ENCODE results near the gene ACADM.
A peak's percentile ranks its signal among the peaks of the same experiment; 100 is the strongest.
"Not testable (repeated sequence)": the region's sequence is repeated elsewhere in the genome, so short reads cannot be mapped to it uniquely, and the experiment has no call there.

The ACADM gene

DNA sequence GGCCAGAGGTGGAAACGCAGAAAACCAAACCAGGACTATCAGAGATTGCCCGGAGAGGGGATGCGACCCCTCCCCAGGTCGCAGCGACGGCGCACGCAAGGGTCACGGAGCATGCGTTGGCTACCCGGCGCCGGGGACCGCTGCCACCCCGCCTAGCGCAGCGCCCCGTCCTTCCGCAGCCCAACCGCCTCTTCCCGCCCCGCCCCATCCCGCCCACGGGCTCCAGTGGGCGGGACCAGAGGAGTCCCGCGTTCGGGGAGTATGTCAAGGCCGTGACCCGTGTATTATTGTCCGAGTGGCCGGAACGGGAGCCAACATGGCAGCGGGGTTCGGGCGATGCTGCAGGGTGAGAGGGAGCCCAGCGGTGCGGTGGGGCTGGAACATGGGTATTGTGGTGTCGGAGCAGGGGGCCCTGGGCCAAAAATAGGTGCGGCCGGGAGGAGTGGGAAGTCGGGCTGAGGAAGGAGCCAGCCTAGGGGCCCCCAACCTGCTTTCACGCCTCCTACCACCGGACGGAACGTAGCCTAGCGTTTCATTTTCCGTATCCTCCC is at the start of gene ACADM:
Gene ACADM, plus strand, starts transcription at position 238 of the 551 bp plus-strand sequence. Its CDS starts 79 bp downstream, at position 317.
- peak; percentile 64 to 85 for DNase-seq (ENCODE audit: low read depth in 1 of 2, low spot score in 1 of 2)

DNA sequence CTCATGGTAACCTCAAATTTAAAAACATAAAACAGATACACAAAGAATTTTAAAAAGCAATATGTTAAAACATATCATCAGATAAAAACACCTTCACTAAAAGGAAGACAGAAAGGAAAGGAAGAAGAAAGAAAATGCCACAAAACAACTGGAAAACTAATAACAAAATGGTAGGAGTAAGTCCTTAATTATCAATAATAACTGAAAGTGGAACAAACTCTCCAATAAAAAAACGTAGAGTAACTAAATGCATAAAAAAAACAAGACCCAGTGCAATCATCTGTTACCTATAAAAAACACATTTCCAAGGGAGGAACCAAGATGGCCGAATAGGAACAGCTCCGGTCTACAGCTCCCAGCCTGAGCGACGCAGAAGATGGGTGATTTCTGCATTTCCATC is 47.1 kb upstream of the ACADM start:
- DNase-seq (ENCODE audit: low read depth in 1 of 2, low spot score in 1 of 2) = no peak

DNA sequence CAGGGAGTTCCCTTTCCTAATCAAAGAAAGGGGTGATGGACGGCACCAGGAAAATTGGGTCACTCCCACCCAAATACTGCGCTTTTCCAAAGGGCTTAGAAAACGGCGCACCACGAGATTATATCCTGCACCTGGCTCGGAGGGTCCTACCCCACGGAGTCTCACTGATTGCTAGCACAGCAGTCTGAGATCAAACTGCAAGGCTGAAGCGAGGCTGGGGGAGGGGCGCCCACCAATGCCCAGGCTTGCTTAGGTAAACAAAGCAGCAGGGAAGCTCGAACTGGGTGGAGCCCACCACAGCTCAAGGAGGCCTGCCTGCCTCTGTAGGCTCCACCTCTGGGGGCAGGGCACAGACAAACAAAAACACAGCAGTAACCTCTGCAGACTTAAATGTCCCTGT is 46.5 kb upstream of the ACADM start:
- not testable (repeated sequence) for DNase-seq (ENCODE audit: low read depth in 1 of 2, low spot score in 1 of 2)

DNA sequence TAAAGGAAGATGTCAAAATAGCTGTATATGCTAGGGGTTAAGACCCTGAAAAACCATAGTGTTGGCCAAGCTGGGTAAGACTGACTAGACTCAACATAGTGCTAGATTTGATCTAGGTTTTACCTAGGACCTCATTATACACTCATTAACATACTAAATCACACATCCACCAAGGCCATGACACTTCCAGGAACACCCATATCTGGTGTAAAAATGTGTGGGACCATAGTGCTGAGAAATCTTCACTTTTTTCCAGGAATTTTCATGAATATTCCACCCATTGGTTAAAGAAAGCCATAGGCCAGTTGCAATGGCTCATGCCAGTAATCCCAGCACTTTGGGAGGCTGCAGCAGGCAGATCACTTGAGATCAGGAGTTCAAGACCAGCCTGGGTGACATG is 34.0 kb upstream of the ACADM start:
- DNase-seq (ENCODE audit: low read depth in 1 of 2, low spot score in 1 of 2) = no peak

DNA sequence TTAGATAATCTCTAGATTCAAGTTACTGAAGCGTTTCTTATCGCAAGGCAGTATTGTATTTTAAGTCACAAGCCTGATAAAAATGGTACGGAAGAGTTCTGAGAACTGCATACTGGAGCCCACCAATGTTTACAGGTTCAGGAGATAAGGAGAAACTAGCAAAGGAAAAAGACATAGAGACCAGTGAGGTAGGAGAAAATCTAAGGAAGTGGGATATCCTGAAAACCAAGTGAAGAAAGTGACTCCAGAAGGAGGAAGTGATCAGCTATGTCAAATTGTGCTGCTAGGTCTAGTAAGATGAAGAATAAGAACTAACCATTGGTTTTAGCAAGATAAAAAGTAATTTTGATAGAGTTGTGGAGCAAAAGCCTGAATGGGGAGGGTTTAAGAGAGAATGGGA is 31.0 kb upstream of the ACADM start:
- no peak for DNase-seq (ENCODE audit: low read depth in 1 of 2, low spot score in 1 of 2)

DNA sequence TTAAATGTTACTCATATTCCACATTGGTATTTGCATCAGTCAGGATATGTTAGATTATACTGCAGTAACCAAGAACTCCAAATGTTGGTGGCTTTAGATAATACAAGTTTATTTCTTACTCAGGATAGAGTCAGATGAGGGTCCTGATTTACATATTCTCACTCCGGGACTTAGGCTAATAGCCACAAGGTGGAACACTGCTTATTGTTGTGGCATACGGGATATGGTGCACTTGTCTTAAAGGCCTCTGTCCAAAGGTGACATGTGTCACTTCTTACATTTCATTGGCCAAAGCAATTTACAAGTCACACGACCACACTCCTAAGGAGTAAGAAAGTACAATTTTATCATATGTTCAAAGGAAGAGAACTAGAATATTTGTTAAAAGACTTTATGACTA is 28.5 kb upstream of the ACADM start:
- no peak for DNase-seq (ENCODE audit: low read depth in 1 of 2, low spot score in 1 of 2)

DNA sequence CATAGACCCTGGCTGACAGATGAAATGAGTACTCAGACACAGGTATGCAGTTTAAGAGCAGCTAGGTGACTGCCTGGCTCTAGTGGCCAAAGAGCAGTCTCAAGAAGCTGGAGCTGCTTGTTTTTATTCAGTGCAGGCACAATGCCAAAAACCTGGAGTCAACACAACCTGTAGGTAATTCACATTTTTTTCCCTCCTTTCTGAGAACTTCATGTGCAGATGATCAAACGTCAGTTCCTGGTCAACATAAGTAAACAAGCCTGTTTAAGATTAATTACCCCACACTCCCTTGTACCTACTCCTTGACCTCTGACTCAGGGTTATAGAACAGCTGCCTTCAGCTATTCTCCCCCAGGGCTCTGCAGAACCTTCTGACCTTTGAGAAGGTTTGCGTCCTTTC is 17.3 kb upstream of the ACADM start:
- no peak for DNase-seq (ENCODE audit: low read depth in 1 of 2, low spot score in 1 of 2)

DNA sequence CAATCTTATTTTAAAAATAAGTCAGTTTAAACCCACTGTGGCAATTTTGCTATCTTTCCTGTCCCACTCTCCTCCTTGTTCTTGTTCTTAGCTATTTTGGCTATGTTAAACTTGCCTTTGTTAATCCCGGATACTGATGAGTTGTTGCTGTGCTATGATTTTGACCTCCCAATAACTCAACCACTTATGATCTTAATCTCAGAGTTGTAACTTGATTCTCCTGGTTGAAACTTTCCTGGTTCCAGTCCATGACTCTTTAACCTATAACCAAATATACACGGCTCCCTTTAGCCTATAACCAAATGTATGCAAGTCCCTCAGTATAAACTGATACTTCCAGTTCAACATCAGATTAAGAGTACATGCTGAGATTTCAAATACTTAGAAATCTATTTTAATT is 15.6 kb upstream of the ACADM start:
- no peak for DNase-seq (ENCODE audit: low read depth in 1 of 2, low spot score in 1 of 2)

DNA sequence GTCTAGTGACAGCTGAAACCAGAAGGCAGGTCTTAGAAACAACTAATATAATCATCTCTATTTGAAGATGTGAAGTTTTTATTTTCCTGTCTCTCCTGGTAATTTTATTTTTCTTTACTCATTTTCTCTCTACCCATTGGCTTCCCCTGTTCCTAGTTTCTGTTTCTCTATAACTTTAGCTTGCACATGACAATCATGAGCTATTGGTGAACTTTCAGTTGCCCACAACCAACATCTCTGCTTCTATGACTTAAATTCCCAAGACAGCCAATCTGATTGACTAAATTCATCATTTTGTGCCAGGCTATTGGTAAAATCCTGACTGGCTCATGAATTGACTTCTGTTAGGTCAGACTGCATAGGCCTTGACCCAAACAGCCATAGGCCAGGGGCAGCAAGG is 13.7 kb upstream of the ACADM start:
- DNase-seq (ENCODE audit: low read depth in 1 of 2, low spot score in 1 of 2) = no peak

DNA sequence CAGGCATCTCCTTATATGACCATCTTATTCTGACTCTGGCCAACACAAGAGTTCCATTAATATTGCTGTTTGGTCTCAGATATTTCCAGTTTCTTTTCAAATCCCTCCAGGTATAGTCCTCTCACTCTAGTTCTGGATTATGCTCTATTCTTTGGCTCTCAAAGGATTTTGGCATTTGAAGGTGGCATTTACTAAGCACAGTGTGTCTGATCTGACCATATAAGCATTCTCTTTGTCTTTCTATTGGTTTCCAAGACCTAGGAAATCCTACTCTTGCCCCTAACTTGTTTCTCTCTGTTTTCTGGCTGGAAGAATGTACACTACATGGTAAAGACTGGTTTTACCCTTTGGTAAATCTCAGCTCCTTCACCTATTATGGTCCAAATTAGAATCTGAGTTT is 12.7 kb upstream of the ACADM start:
- no peak for DNase-seq (ENCODE audit: low read depth in 1 of 2, low spot score in 1 of 2)

DNA sequence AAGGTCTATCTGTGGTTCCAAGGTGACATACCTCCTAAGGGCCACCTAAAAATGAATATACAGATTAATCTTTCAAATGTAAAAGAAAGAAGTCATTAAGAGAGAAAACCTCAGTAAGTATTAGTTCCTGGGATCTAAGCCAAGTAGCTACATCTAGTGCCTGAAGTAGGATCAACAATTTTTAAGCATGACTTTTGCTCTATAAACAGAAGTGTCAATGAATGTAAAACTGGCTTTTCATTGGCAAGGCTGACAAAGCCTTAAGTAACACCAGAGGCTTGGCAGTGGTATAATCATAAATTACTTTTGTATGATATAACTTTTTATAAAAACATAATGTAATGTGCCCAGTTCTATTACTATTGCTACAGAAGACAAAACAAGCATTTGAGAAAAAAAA is 12.2 kb upstream of the ACADM start:
- no peak for DNase-seq (ENCODE audit: low read depth in 1 of 2, low spot score in 1 of 2)

DNA sequence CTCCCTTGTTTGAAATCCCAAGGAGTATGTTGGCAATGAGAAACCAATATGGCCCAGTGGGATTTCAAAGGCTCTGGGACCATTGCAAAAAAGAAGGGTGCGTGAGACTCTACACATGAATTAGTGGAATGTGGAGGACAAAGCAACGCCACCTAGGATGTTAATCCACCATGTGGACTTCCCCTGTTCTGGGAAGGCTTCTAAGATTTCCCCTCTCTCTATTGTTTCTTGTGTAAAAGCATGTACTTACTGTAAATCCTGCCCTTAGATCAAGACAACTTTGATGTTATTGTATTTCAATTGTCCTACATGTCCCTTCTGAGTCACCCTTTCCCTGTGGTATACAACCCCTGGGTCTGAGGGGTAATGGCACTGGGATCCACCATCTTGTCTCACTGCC is 4.7 kb upstream of the ACADM start:
- DNase-seq (ENCODE audit: low read depth in 1 of 2, low spot score in 1 of 2) = no peak

DNA sequence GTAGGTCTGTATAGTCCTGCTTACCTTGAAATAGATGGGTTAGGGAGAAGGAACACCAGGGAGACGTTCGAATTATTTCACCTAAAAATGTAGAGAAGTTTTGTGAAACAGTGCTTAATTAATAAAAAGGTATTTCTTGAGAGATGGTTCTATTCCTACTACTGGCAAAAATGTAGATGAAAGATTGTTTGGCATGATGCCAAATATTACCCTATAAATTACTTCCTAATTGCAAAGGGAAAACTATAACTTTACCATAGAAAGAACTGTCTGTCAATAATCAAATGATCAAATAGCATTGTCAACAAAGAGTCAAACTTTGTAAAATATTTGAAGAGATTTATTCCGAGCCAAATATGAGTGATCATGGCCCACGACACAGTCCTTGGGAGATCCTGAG is 4.2 kb upstream of the ACADM start:
- no peak for DNase-seq (ENCODE audit: low read depth in 1 of 2, low spot score in 1 of 2)

DNA sequence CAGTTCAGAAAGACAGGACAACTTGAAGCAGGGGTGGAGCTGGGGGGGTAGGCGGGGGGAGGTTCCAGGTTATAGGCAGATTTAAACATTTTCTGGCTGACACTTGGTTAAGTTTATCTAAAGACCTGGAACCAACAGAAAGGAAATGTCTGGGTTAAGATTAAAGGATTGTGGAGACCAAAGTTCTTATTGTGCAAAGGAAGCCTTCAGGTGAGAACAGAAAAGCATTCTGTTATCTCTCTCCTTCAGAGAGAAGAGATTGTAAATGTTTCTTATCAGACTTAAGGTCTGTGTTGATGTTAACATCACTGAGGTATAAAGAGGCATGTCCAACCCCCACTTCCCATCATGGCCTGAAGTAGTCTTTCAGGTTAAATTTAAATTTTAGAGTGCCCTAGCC is 3.7 kb upstream of the ACADM start:
- DNase-seq (ENCODE audit: low read depth in 1 of 2, low spot score in 1 of 2) = no peak

DNA sequence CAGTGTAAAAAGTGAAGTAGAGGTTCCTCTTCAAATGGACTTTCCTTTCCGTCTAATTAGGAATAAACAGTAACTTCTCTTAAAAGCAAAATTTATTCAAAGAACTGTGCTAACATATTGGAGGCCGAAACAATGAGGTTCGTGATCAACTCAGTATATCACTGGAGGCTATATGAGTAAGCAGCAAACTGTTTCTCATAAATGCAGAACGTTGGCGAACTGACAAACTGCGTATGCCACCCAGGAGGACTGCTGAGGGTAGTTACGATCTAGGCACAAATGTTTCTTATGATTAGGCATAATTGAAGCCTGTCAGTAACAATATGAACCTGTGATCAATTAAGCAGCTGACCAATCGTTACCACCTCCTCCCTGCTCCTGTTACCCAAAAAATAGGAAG is 2.3 kb upstream of the ACADM start:
- not testable (repeated sequence) for DNase-seq (ENCODE audit: low read depth in 1 of 2, low spot score in 1 of 2)

DNA sequence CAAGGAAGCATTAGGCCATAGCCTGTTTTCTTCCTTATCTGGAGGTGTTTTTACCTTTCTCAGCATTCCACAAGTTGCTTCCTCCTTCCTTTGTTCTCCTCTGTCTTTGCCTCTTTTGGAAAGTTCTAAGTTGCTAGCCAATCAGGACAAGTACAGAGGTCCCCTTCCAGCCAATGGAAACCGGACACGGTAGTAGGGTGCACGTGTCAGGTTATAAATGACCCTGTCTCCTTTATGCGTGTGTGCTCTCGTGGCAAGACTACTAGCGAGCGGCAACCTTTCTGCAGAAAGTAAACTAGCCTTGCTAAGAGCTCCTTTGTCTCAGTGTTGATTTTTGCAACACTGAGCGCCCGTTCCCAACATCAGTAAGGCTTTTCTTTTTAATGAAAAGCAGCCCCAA is 1.5 kb upstream of the ACADM start:
- no peak for DNase-seq (ENCODE audit: low read depth in 1 of 2, low spot score in 1 of 2)

DNA sequence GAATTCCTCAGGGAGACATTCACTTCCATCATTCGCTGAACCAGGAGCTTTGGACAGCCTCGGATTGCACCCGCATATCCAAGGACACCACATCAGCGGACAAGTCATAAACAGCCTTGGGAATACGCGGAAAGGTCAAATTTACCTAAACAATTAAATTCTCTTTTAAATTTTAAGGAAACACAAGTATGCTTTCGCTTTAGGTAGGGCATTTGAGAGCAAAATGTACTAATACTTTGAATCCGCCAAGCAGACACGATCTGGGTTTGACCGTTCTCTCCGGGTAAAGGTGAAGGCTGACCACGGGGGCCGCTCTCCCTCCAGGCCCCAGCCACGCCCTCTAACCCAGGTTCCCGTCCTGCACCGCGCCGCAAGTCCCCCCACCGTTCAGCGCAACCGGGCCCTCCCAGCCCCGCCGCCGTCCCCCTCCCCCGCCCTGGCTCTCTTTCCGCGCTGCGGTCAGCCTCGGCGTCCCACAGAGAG is 479 bp upstream of the ACADM start:
- DNase-seq (ENCODE audit: low read depth in 1 of 2, low spot score in 1 of 2) = no peak

DNA sequence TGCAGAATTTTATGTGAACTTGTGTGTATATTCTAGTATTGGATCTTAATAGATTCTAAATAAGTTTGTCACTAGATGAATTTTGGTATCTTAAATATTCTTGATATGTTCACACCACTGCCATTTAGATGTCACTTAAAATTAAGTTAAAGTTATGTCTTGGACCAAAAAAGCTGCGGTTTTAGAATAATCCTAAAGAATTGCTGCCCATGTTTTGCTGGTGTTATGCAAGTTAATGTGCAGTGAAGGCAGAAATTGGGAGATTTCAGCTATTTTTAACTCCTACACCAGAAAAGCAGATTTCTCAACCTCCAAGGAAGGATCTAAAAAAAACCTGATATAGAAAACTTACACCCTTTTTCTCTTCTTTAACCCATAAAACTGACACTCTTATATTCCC is 757 bp downstream of the ACADM start:
- DNase-seq (ENCODE audit: low read depth in 1 of 2, low spot score in 1 of 2) = no peak

DNA sequence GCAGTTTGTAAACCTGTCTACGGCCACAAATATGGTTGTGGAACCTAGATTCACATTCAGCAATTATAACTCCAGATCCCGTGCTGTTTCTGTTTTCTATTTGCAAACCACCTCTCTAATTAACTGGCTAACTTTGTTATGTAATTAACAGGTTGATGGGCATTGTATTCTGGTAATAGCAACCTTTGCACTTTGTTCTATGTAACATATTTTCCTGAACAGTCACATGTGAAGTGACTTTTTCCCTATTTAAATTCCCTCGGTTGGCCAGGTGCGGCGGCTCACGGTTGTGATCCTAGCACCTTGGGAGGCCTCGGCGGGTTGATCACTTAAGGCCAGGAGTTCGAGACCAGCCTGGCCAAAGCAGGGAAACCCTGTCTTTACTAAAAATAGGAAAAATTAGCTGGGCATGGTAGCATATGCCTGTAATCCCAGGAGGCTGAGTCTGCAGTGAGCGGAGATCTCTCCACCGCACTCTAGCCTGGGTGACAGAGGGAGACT is 1.4 kb downstream of the ACADM start:
- DNase-seq (ENCODE audit: low read depth in 1 of 2, low spot score in 1 of 2) = no peak

DNA sequence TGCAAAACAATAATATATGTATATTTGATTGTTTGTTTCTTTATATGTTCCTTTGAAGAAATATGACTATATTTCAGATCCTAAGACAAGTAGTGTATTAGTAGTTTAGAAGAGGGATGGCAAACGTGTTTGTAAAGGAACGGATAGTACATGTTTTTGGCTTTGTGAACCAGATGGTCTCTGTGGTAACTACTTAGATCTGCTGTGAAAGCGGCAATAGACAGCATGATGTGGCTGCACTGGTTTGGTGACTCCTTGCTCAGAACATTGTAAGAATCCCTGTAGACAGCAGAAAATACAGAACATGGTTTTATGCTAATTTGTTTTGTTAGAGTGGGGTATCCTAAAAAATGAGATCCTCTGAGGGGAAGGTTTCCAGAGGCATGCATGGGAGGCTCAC is 3.1 kb downstream of the ACADM start:
- DNase-seq (ENCODE audit: low read depth in 1 of 2, low spot score in 1 of 2) = no peak

DNA sequence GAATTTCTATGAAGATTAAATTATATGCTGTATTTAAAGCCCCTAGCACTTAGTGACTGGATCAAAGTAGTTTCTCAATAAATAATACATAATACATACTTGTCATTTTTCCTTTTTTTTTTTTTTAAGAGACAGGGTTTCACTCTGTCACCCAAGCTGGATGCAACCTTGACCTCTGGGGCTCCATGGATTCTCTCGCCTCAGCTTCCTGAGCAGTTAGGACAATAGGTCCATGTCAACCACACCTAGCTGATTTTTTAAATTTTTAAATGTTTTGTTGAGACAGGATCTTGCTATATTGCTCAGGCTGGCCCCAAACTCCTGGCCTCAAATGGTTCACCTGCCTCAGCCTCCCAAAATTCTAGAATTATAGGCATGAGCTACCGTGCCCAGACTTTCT is 5.9 kb downstream of the ACADM start:
- no peak for DNase-seq (ENCODE audit: low read depth in 1 of 2, low spot score in 1 of 2)

DNA sequence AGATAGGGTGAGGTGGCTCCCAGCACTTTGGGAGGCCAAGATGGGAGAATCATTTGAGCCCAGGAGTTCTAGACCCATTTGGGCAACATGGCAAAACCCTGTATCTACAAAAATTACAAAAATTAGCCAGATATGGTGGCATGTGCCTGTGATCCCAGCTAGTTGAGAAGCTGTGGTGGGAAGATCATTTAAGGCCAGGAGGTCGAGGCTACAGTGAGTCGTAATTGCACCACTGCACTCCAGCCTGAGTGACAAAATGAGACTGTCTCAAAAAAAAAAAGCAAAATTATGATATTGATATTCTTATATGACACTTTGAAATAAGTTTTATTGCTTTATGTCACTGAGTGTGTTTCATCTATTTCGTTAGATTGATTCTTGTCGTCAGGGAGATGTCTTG is 7.4 kb downstream of the ACADM start:
- no peak for DNase-seq (ENCODE audit: low read depth in 1 of 2, low spot score in 1 of 2)

DNA sequence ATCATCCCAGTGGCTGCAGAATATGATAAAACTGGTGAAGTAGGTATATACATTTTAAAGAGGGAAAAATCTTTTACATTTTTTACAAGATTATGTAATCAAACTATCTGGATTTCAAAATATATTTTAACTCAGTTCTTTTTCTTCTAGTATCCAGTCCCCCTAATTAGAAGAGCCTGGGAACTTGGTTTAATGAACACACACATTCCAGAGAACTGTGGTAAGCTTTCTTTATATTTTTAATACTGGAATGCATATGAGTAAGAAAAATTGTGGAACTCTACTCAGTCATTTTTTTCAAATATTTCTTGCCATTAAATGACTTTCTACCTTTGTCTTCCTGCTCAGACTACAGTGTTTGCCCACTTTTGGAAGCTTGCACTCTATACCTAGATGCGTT is 8.2 kb downstream of the ACADM start:
- no peak for DNase-seq (ENCODE audit: low read depth in 1 of 2, low spot score in 1 of 2)

DNA sequence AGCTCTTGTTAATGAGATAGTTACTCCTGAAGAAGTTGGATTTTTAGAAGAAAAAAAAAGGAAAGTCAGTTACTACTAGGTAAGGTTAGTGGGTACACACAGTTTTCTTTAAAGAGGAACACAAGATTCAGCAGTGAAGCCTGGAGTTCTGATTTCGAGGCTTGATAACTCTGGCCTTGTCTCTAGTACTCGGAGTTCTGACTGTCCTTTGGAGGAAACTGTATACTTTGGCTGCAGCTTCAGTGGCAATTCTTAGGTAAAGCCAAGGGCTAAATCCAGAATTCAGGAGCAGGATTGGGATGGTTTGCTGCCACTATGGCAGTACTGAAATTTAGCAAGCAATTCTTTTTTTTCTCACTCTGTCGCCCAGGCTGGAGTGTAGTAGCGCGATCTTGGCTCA is 9.2 kb downstream of the ACADM start:
- no peak for DNase-seq (ENCODE audit: low read depth in 1 of 2, low spot score in 1 of 2)

Measured in stimulated activated CD4-positive, alpha-beta T cell treated with anti-CD3 and anti-CD28 coated beads, Interleukin-15, amount 100 ng/mL, for 1 hour (primary cell).